H9 (cell line): Measurements from ENCODE around the gene SLC34A1. TPM values are rescaled to one million over a fixed set of nuclear protein-coding genes. Genes with fewer than 3 reads are reported as not detected.

ENCODE experiments used
- DNase-seq: peaks from one replicate; pipeline ENCODE4 v3.0.0-alpha.2; 2017
- H2AFZ ChIP-seq: one replicate; pipeline ENCODE4 v1.6.1; 2013; ENCODE audit warnings: mild to moderate bottlenecking, low read length, control low read depth, moderate library complexity
- H2AK5ac ChIP-seq: 2 replicates; pipeline ENCODE4 v1.6.1; 2013; ENCODE audit warnings: low read length, control low read depth, mixed read lengths; ENCODE audit not compliant: insufficient read length
- H2BK120ac ChIP-seq: one replicate; pipeline ENCODE4 v1.6.1; 2013; ENCODE audit warnings: low read depth, mild to moderate bottlenecking, low read length, control low read depth, inconsistent platforms; ENCODE audit not compliant: poor library complexity, severe bottlenecking
- H2BK12ac ChIP-seq: 2 replicates; pipeline ENCODE4 v1.6.1; 2013; ENCODE audit warnings: low read length, control low read depth, mixed read lengths, low read depth; ENCODE audit not compliant: insufficient read length
- H2BK15ac ChIP-seq: 2 replicates; pipeline ENCODE4 v1.6.1; 2013; ENCODE audit warnings: low read depth, low read length, control low read depth
- H2BK20ac ChIP-seq: one replicate; pipeline ENCODE4 v1.6.1; 2013; ENCODE audit warnings: low read depth, mild to moderate bottlenecking, low read length, control low read depth, inconsistent platforms; ENCODE audit not compliant: poor library complexity, severe bottlenecking
- H2BK5ac ChIP-seq: 2 replicates; pipeline ENCODE4 v1.6.1; 2013; ENCODE audit warnings: low read length, control low read depth, mixed read lengths; ENCODE audit not compliant: insufficient read length
- H3K14ac ChIP-seq: 2 replicates; pipeline ENCODE4 v1.6.1; 2013; ENCODE audit warnings: low read length, control low read depth; ENCODE audit not compliant: insufficient read depth
- H3K18ac ChIP-seq: 2 replicates; pipeline ENCODE4 v1.6.1; 2013; ENCODE audit warnings: low read depth, mild to moderate bottlenecking, mixed read lengths, low read length, control low read depth; ENCODE audit not compliant: insufficient read length
- H3K23ac ChIP-seq: 2 replicates; pipeline ENCODE4 v1.6.1; 2013; ENCODE audit warnings: low read length, control low read depth, mixed read lengths, low read depth; ENCODE audit not compliant: insufficient read length
- H3K23me2 ChIP-seq: 2 replicates; pipeline ENCODE4 v1.6.1; 2013; ENCODE audit warnings: low read depth, mild to moderate bottlenecking, mixed read lengths, low read length, control low read depth; ENCODE audit not compliant: insufficient read length, poor library complexity, severe bottlenecking
- H3K27ac ChIP-seq: 2 replicates; pipeline ENCODE4 v1.5.1; 2013; ENCODE audit warnings: low read length, control low read depth, mixed read lengths, low read depth; ENCODE audit not compliant: insufficient read length
- H3K27me3 ChIP-seq: 2 replicates; pipeline ENCODE4 v1.6.1; 2013; ENCODE audit warnings: low read length, control low read depth, inconsistent platforms; ENCODE audit not compliant: insufficient read depth
- H3K4ac ChIP-seq: 2 replicates; pipeline ENCODE4 v1.6.1; 2013; ENCODE audit warnings: low read depth, mild to moderate bottlenecking, control low read depth, inconsistent platforms, low read length, moderate library complexity
- H3K4me1 ChIP-seq: 2 replicates; pipeline ENCODE4 v1.6.1; 2013; ENCODE audit warnings: low read length, control low read depth, inconsistent platforms; ENCODE audit not compliant: insufficient read depth
- H3K4me2 ChIP-seq: 2 replicates; pipeline ENCODE4 v1.6.1; 2013; ENCODE audit warnings: low read length, control low read depth, mixed read lengths; ENCODE audit not compliant: insufficient read length, insufficient read depth
- H3K56ac ChIP-seq: 2 replicates; pipeline ENCODE4 v1.6.1; 2013; ENCODE audit warnings: low read depth, mild to moderate bottlenecking, mixed read lengths, low read length, control low read depth; ENCODE audit not compliant: insufficient read length
- H3K79me1 ChIP-seq: 2 replicates; pipeline ENCODE4 v1.6.1; 2013; ENCODE audit warnings: low read depth, mild to moderate bottlenecking, moderate library complexity, low read length, control low read depth, inconsistent platforms; ENCODE audit not compliant: insufficient read depth, poor library complexity, severe bottlenecking
- H3K79me2 ChIP-seq: 2 replicates; pipeline ENCODE4 v1.6.1; 2013; ENCODE audit warnings: low read length, control low read depth, inconsistent platforms; ENCODE audit not compliant: insufficient read depth
- H3K9ac ChIP-seq: 2 replicates; pipeline ENCODE4 v1.6.1; 2013; ENCODE audit warnings: low read length, control low read depth, mixed read lengths; ENCODE audit not compliant: insufficient read length; ENCODE audit errors: extremely low read depth
- H3K9me3 ChIP-seq: one replicate; pipeline ENCODE4 v1.6.1; 2013; ENCODE audit warnings: low read depth, low read length, inconsistent platforms; ENCODE audit not compliant: control insufficient read depth
- H3T11ph ChIP-seq: one replicate; pipeline ENCODE4 v1.6.1; 2013; ENCODE audit warnings: mild to moderate bottlenecking, low read length, control low read depth, inconsistent platforms
- H4K20me1 ChIP-seq: one replicate; pipeline ENCODE4 v1.6.1; 2013; ENCODE audit not compliant: control insufficient read depth, insufficient read length, insufficient read depth
- H4K5ac ChIP-seq: 2 replicates; pipeline ENCODE4 v1.6.1; 2013; ENCODE audit warnings: low read depth, mild to moderate bottlenecking, mixed read lengths, low read length, control low read depth; ENCODE audit not compliant: insufficient read length
- H4K8ac ChIP-seq: replicated peaks from 2 replicates; pipeline ENCODE4 v1.6.1; 2013; ENCODE audit warnings: low read length, control low read depth, mixed read lengths, low read depth; ENCODE audit not compliant: insufficient read length
- H4K91ac ChIP-seq: 2 replicates; pipeline ENCODE4 v1.6.1; 2013; ENCODE audit warnings: low read depth, mild to moderate bottlenecking, moderate library complexity, mixed read lengths, low read length, control low read depth; ENCODE audit not compliant: insufficient read length
- H3K27ac Mint-ChIP-seq, 3 experiments: 2 replicates in 2 of 3; 3 replicates in 1 of 3; pipeline ENCODE4 v1.8.0; 2020 to 2021; ENCODE audit warnings: mixed read lengths in 3 of 3, mild to moderate bottlenecking in 1 of 3, moderate library complexity in 1 of 3
- H3K27me3 Mint-ChIP-seq: 2 replicates; pipeline ENCODE4 v1.8.0; 2021; ENCODE audit warnings: low read depth, mild to moderate bottlenecking, moderate library complexity, mixed read lengths
- H3K36me3 Mint-ChIP-seq, 3 experiments: 2 replicates in 2 of 3; 3 replicates in 1 of 3; pipeline ENCODE4 v1.8.0; 2020 to 2021; ENCODE audit warnings: low read depth in 3 of 3, mixed read lengths in 3 of 3; ENCODE audit not compliant: insufficient read depth in 1 of 3
- H3K4me1 Mint-ChIP-seq, 2 experiments: 2 replicates each; pipeline ENCODE4 v1.8.0; 2020; ENCODE audit warnings: mixed read lengths in 2 of 2
- H3K4me3 Mint-ChIP-seq, 2 experiments: 2 replicates in 1 of 2; 3 replicates in 1 of 2; pipeline ENCODE4 v1.8.0; 2020 to 2021; ENCODE audit warnings: mild to moderate bottlenecking in 2 of 2, mixed read lengths in 2 of 2, moderate library complexity in 1 of 2
- H3K9me3 Mint-ChIP-seq, 2 experiments: 2 replicates in 1 of 2; 3 replicates in 1 of 2; pipeline ENCODE4 v1.8.0; 2020; ENCODE audit warnings: mild to moderate bottlenecking in 2 of 2, mixed read lengths in 2 of 2, moderate library complexity in 1 of 2
- CTCF ChIP-seq: fragments of 200-600 bp; sonication (generic); conservative IDR thresholded peaks from 3 replicates; pipeline ENCODE4 v1.8.0; 2021; ENCODE audit warnings: antibody characterized with exemption, mild to moderate bottlenecking
- WGBS: extraction: QIAGEN DNeasy Blood & Tissue Kit; methylation state at CpG from one replicate; pipeline ENCODE4 v1.1.7; 2013; ENCODE audit warnings: missing lambda C conversion rate, low lambda C conversion rate, mixed read lengths; ENCODE audit not compliant: insufficient read length; ENCODE audit errors: extremely low coverage; 5-methylcytosine and 5-hydroxymethylcytosine counted together
- total RNA-seq: library from RNA; stranded (reverse); gene quantifications from 2 replicates; pipeline ENCODE4 v1.2.1, GENCODE V29; 2021

SLC34A1 gene
- total RNA-seq, 1 experiment from 2014 or later = not detected

- Histone ChIP-seq H3K79me1 (no peaks in the 10 kb centered on the region), H3K9ac (no peak overlapping the region), H3K4me2 (no peak overlapping the region), H3K4ac (no peak overlapping the region), H2BK120ac (no peak overlapping the region), H3K4me1 (peaks cover 6% of the 10 kb centered on the region; the same call in 1 of the 2 replicates), H3K79me2 (no peaks in the 10 kb centered on the region; the same call in 1 of the 2 replicates), H3T11ph (no peak overlapping the region), H3K27me3 (no peaks in the 10 kb centered on the region), H3K14ac (no peak overlapping the region; the same call in 1 of the 2 replicates), H2BK20ac (no peak overlapping the region), H3K9me3 (no peaks in the 10 kb centered on the region), H4K20me1 (no peaks in the 10 kb centered on the region), H3K56ac (no peak overlapping the region), H4K91ac (no peak overlapping the region), H4K5ac (no peak overlapping the region), H2BK15ac (no peak overlapping the region), H4K8ac (no peak overlapping the region), H2AFZ (no peak overlapping the region), H2BK12ac (no peak overlapping the region), H3K23me2 (no peaks in the 10 kb centered on the region), H3K18ac (no peak overlapping the region), H2BK5ac (no peak overlapping the region), H3K27ac (peak overlapping the region; percentile 15), H3K23ac (no peak overlapping the region), H2AK5ac (no peak overlapping the region)
- peak; percentile 64 for DNase-seq
- H3K4me3 Mint-ChIP-seq = no peak overlapping the region
- H3K27ac Mint-ChIP-seq = peak overlapping the region; percentile 45 to 93 (median 87); a peak in 5 of 7 replicates
- no peaks in the 10 kb centered on the region; the same call in 1 of the 2 replicates for H3K27me3 Mint-ChIP-seq
- no peaks in the 10 kb centered on the region for H3K9me3 Mint-ChIP-seq
- H3K4me1 Mint-ChIP-seq = peaks cover 9 to 17% of the 10 kb centered on the region in 2 experiments
- TF ChIP-seq CTCF = no peak
- whole genome bisulfite sequencing = no CpG with 5 or more reads among the region's 36 CpGs
- peaks cover 24 to 70% (median 61%) of the 10 kb centered on the region in 3 experiments; a peak in 6 of 7 replicates for H3K36me3 Mint-ChIP-seq
These were observed 47.4 kb upstream of the SLC34A1 start for GRCh38 chr5:177336603-177337494.
